ENCODE data around the gene PIP5K1C.

Gene PIP5K1C

GRCh38 chr19:3694361-3695123 is 5.7 kb downstream of the PIP5K1C start:
- no peak for DNase-seq

GRCh38 chr19:3693025-3693925 is 7.0 kb downstream of the PIP5K1C start:
- no peak for DNase-seq

DNA sequence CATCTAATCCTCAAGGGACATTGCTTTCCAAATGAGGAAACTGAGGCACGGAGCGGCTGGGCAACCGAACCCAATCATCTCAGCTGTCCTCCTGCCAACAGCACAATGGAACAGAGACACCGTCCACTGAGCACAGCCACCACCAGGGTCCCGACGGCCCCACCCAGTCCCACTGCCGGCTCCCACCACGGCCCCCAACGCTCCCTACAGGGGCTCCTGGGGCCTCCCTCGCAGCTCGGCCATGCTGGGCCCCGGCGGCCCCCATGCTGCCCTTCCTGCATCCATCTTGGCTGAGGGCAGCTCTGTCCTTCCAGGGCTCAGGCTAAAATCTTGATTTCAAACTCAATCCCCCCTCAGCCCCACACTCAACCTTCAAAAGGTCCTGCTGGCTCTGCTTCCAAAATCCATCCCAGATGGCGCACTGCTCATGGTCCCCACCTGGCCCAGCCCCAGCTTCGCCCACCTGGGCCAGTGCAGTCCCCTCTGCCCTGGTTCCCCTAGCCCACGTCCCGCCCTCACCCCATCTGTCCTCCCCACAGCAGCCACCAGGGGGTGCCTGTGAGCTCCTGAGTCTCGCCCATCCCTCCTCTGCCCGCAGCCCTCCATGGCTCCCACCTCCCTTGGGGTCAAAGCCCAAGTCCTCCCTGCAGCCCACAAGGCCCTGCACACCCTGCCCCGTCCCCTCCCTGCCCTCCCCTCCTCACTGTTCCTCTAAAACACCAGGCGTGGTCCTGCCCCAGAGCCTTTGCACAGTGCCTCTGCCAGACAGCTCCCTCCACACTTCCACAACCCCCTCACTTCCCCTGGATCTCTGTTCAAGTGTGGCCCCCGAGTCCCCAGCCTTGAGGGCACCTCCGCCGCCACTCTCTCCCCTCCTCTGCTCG is 7.9 kb downstream of the PIP5K1C start:
- DNase-seq = peak; percentile 65

- DNase-seq = no peak
Measured at GRCh38 chr19:3691726-3692125, 8.5 kb downstream of the PIP5K1C start.

- no peak for DNase-seq
Measured at GRCh38 chr19:3691372-3691716, 8.9 kb downstream of the PIP5K1C start.

- peak; percentile 33 for DNase-seq
Measured at GRCh38 chr19:3690551-3691371, 9.5 kb downstream of the PIP5K1C start.

- peak; percentile 58 for DNase-seq
Measured at GRCh38 chr19:3687774-3688706, 12.2 kb downstream of the PIP5K1C start.

DNA sequence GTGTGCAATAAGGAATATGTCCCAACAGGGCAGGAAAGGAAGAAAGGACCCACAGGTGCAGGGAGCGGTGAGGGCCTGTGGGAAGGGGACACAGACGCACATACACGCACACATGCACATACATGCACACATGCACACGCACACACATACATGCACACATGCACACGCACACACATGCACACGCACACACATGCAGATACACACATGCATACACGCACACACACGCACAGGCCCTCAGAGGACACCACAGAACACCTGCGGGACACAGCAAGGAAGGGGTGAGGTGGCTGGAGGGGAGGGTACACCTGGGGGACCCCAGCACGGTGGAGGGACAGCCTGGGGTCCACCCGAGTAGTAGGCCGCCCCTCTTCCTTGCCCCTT is 12.9 kb downstream of the PIP5K1C start:
- DNase-seq = no peak

- no peak for DNase-seq
Measured at GRCh38 chr19:3684817-3685410, 15.4 kb downstream of the PIP5K1C start.

DNA sequence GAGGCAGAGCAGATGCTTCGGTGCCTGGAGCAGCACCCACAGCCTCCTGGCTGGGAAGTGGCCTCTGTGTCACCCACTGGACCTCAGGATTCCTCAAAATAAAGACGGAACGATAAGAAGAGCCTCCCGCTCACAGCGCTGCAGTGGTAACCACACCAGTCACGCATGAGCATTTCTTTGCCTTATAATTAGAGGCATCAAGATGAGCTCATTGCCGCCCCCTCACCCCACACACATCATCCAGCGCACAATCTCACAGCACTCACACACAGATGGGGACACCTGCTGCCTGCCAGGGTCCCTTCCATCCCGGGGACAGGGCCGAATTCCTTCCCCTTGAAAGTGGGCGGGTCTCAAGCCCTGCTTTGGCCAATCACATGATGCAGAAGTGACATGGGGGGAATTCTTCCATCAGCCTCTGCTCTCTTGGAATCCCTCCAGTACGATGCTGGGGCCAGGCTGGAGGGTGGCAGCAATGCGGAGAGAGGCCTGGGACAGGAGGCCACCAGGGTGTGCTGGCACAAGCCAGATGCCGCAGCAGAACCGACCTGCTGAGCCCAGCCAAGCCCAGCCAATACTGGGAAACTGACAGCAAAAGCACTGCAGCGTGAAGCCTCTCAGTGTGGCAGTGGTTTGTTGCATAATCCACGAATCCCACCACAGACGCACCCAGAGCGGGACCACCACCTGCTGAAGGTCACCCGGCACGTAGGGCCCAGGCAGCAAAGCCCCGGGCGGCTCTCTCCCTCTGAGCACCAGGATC is 16.0 kb downstream of the PIP5K1C start:
- DNase-seq = no peak

- DNase-seq = no peak
Measured at GRCh38 chr19:3683405-3684053, 16.7 kb downstream of the PIP5K1C start.

DNA sequence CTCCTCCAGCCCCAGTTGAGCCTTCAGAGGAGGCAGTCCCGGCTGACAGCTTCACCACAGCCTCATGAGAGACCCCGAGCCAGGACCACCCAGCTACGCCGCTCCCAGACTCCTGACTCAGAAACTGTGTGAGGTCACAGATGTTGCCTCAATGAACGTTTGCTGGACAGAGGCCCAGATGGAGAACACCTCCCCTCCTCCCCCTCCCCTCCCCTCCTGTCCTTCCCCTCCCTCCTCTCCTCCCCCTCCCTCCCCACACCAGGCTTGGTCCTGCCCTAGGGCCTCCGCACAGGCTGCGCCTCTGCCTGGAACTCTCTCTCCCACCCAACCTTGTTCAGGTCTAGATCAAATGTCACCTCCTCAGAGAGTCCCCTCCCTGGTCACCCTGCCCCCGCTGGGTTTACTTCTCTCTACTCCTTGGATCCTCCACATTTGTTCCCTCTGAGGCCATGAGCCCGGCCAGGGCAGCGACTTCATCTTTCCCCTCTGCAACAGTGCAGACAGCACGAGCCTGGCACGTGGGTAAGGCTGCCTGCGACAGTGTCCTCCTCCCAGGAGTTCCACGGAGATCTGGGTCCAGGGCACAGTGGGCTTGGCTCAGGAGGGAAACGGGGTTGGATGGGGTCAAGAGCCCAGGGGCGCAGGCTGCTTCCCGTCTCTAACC is 17.4 kb downstream of the PIP5K1C start:
- DNase-seq = no peak

GRCh38 chr19:3682286-3682685 is 18.0 kb downstream of the PIP5K1C start:
- no peak for DNase-seq

DNA sequence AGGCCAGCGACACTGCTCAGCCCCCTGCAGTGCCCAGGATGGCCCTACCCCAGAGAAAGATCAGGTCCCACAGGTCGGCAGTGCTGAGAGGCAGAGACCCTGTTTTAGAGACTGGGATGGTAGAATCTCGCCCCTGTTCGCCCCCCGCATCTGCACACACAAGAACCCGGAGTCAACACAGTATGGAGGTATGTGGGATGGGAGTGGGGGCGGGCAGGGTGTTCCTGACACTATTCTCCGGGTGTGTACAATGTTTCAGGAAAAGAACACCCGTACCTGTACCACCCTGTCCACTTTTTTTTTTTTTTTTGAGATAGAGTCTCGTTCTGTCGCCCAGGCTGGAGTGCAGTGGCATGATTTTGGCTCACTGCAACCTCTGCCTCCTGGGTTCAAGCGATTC is 19.3 kb downstream of the PIP5K1C start:
- DNase-seq = no peak

- DNase-seq = no peak
Measured at GRCh38 chr19:3679581-3679980, 20.7 kb downstream of the PIP5K1C start.

DNA sequence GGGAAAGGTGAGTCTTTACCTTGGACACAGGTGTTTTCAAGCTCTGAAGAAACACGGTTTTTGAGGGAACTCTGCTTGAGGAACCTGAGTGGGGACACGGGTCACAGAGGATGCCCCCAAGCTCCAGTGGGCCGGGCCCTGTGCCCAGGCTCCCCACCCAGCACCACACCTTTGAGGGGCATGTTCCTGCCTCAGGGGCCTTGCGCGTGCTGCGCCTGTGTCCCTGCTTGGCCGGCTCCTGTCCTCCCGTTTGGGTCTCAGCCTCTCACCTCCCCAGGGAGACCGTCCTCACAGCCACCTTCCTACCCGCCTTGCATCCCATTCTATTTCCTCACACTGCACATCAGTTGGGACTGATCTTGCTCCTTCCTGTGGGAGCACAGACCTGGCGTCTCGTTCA is 21.1 kb downstream of the PIP5K1C start:
- no peak for DNase-seq

- DNase-seq = no peak
Measured at GRCh38 chr19:3678188-3678587, 22.1 kb downstream of the PIP5K1C start.

DNA sequence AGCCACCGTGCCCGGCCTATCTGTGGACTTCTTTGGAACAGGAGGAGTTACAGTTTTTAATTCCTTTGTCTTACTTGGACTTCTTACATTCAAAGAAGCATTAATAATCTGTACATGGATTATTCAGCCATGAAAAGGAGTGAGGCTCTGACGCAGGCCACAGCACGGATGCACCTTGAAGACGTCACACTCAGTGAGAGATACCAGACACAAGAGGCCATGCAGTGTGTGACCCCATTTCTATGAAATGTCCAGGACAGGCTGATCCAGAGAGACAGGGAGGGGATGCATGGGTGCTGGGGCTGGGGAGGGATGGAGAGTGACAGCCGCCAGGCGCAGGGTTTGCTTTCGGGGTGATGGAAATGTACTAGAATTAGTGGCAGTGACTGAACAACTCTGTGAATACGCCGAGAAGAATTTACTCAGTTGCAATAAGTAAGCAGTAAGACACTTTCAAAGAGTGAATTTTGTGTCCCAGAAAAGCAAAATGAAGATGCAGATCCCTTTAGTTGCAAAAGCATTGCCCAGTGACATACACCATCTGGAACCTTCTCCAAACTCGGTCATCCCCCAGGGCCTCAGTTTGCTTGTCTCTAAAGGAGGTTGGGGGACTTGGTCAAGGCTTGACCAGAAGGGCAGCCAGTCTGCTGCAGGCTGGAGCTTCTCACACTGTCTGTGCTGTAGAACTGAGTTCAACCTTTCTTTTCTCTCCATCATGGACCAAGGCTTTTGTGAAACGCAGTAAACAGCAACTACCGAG is 25.3 kb downstream of the PIP5K1C start:
- no peak for DNase-seq

All from stimulated activated CD4-positive, alpha-beta T cell treated with anti-CD3 and anti-CD28 coated beads, Interleukin-15, amount 100 ng/mL, for 24 hours (primary cell).